AG09309 (cell line): ENCODE measurements around the gene ABTB2.

Experiments
- DNase-seq: peaks from one replicate; pipeline ENCODE4 v3.0.0-alpha.2; 2010; ENCODE audit warnings: low read depth
- H3K4me3 ChIP-seq: 2 replicates; pipeline ENCODE4 v1.5.1; 2011; ENCODE audit warnings: mild to moderate bottlenecking, low read depth, low read length, moderate library complexity; ENCODE audit not compliant: control insufficient read depth
- TF ChIP-seq, protein P1 (sequence below): IDR thresholded peaks from 2 replicates; pipeline ENCODE4 v1.5.1; 2011; ENCODE audit warnings: mild to moderate bottlenecking, low read depth, low read length, inconsistent platforms; ENCODE audit not compliant: insufficient read depth, control insufficient read depth; ENCODE audit errors: missing control alignments

ABTB2 gene

DNA sequence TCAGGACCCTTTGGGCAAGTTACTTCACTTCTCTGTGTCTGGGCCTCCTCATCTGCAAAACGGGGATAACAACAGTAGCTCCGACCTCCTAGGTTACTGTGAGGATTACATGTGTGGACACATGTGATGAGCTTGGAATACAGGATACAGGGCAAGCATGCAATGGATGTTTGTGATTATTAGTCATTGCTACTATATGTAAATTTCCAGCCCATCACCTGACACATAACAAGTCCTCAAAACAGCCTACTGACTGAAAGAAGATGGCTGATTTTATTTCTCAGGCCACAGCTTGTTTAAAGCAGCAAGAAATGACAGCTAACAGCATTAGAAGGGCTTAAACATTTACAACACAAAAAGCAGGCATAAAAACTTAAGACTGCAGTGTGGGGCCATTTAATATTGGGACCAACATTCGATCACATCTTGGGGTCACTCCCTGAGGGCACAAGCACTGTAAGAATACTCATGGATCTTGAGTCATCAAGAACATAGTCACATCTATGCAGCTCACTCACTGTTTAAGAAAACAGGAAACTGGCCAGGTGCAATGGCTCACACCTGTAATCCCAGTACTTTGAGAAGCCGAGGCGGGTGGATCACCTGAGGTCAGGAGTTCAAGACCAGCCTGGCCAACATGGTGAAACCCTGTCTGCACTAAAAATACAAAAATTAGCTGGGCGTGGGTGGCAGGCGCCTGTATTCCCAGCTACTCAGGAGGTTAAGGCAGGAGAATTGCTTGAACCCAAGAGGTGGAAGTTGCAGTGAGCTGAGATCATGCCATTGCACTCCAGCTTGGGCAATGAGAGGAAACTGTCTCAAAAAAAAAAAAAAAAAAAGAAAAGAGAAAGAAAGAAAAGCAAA, 49.5 kb downstream of the ABTB2 start:
- TF ChIP-seq, protein P1, sequence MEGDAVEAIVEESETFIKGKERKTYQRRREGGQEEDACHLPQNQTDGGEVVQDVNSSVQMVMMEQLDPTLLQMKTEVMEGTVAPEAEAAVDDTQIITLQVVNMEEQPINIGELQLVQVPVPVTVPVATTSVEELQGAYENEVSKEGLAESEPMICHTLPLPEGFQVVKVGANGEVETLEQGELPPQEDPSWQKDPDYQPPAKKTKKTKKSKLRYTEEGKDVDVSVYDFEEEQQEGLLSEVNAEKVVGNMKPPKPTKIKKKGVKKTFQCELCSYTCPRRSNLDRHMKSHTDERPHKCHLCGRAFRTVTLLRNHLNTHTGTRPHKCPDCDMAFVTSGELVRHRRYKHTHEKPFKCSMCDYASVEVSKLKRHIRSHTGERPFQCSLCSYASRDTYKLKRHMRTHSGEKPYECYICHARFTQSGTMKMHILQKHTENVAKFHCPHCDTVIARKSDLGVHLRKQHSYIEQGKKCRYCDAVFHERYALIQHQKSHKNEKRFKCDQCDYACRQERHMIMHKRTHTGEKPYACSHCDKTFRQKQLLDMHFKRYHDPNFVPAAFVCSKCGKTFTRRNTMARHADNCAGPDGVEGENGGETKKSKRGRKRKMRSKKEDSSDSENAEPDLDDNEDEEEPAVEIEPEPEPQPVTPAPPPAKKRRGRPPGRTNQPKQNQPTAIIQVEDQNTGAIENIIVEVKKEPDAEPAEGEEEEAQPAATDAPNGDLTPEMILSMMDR, result no peak
- no peak overlapping the region for H3K4me3 ChIP-seq
- no peak for DNase-seq

DNA sequence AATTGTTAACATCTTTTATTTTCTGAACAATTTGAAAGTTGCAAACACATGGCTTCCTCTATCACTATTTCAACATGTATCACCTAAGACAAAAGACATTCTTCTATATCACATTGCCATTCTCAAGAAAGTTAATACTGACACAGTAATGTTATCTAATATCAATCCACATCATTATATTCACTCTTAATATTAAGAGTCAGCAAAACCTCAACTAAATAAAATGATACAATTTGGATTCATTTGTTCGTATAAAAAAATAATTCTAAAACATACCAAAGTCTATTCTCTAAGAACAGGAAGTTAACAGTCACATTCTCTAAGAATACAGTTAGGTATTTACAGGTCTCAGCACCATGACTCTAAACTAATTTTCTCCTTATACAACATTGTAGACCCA, 52.0 kb downstream of the ABTB2 start:
- H3K4me3 ChIP-seq, result no peak overlapping the region
- TF ChIP-seq, protein P1, result no peak
- no peak for DNase-seq

DNA sequence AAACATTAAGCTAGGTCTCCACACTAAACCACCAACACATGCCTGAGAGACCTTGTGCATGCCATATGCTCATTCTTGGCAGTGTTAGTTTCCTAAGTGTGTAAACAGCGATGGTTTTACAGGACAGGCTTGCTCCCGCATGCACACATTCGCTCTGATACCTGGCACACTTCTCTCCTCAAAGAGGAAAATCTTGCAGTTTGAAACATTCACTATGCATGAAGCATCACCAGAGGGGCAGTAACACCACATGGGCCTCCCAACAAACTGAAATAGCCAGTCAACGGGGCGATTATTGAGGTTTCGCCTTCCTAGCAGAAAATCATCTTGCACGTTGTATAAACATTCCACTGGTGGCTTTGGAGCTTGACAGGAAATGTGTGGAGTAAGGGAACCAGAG, 52.6 kb downstream of the ABTB2 start:
- no peak for DNase-seq
- no peak overlapping the region for H3K4me3 ChIP-seq
- TF ChIP-seq, protein P1, result no peak

DNA sequence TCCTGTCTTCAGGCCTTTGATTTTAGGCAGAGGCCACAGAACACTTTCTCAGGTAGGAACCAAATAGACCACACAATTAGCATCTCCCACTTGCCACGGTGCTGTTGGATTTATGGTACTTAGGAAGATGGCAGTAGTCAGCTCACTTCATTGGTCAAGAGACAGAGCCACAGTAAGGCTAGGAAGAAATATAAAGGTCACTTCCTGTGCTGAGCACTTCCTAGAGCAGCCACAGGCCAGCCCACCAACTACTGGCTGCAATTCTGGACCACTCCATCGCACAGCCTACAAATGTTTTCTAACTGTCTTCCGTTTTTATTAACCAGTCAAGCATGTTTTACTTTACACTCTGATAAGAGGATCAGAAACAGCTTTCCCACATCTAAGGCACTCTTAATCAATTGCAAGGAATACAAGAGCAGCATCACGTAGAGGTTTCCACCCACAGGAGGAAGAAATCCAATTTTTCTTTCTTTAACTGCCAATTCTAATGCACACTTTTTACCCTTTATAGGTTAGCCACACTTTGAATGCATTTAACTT, 54.7 kb downstream of the ABTB2 start:
- DNase-seq, result no peak
- H3K4me3 ChIP-seq, result no peak overlapping the region
- TF ChIP-seq, protein P1, result no peak

DNA sequence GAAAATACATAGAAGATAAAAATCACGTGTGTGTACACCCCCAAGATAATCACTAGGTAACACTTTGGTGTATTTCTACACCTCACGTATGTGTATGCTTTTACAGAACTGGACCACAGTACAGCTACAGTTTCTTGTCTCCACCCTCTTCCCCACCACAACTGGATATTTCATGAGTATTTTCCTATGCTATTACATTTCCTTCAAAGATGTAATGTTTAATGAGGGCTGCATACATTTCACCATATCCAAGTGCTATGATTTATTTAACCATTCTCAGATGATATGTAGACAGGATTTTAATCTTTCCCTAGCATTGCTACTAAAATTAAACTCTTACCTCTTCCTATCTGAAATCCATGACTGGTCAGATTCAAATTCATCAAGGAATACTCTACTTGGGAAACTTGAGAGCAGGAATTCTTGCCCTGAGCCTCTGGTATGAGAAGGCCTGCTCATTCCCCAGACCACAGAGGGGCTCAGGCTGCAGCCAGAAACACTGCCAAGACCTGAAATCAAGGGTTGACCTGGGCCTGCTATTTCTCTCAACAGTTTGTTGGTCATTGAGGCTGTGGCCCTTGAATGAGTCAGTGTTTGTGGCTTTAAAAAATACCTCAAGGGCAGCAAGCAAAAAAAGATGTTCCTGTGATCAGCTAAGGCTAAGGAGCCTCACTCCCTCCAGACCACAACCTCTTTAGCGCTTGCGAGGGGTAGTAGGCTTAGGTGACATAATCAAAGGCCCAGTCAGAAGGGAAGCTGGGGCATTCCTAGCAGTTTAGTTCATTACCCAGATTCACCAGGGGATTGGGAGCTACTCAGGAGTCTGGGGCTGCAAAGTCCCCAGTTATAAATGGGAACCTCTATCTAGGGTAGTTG, 55.5 kb downstream of the ABTB2 start:
- TF ChIP-seq, protein P1, result no peak
- DNase-seq, result peak; percentile 82
- H3K4me3 ChIP-seq, result no peak overlapping the region

DNA sequence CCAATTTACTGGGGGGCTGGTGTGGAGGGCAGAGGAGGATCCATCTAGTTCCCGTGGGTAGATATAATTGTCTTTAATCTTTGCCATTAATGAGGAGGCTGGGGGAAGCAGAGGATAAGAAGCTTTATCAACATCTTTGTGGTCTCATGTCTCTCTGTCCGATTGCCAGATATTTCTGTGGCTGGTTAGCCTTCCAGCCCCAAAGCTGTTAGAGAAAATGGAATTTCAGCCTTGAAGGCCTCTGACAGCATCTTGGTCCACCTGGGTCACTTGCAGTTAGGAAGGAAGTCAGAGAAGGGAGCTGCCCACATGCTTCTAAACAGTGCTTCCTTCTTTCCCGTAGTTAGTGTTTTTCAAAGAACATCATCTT, 56.9 kb downstream of the ABTB2 start:
- TF ChIP-seq, protein P1, result no peak
- DNase-seq, result no peak
- H3K4me3 ChIP-seq, result no peak overlapping the region
